Kidney epithelial cell (primary cell): ENCODE measurements around the gene FOXJ3. TPM values are rescaled to one million over a fixed set of nuclear protein-coding genes. Genes with fewer than 3 reads are reported as not detected.

Source experiments
- DNase-seq: peaks from one replicate; pipeline ENCODE4 v3.0.0-alpha.2; 2010; ENCODE audit warnings: low read depth
- H3K27me3 ChIP-seq: 2 replicates; pipeline ENCODE4 v1.6.0; 2011; ENCODE audit warnings: low read length; ENCODE audit not compliant: control insufficient read depth, insufficient read depth
- H3K36me3 ChIP-seq: 2 replicates; pipeline ENCODE4 v1.5.1; 2011; ENCODE audit warnings: low read length; ENCODE audit not compliant: control insufficient read depth, insufficient read depth
- H3K4me3 ChIP-seq: 2 replicates; pipeline ENCODE4 v1.5.1; 2011; ENCODE audit warnings: low read depth, mild to moderate bottlenecking, control low read depth, low read length
- CTCF ChIP-seq: IDR thresholded peaks from 2 replicates; pipeline ENCODE4 v1.5.1; 2011; ENCODE audit warnings: mild to moderate bottlenecking, moderate library complexity, low read length, control low read depth, inconsistent platforms; ENCODE audit not compliant: insufficient read depth, poor library complexity, severe bottlenecking
- total RNA-seq: library from RNA; depleted of rRNA; stranded (reverse); fragments of >200 nt; gene quantifications from 2 replicates; pipeline ENCODE4 v1.2.3, GENCODE V29; 2015

Gene FOXJ3
- total RNA-seq, 1 donor from 2014 or later, result 28.6 TPM

GRCh38 chr1:42144711-42145388, 190.2 kb downstream of the FOXJ3 start:
- peaks cover 31% of the 10 kb centered on the region for H3K27me3 ChIP-seq
- no peak for DNase-seq
- H3K4me3 ChIP-seq, result no peak overlapping the region
- H3K36me3 ChIP-seq, result no peaks in the 10 kb centered on the region
- TF ChIP-seq CTCF, result no peak

GRCh38 chr1:42143896-42144710, 190.9 kb downstream of the FOXJ3 start:
- H3K4me3 ChIP-seq, result no peak overlapping the region
- no peak for TF ChIP-seq CTCF
- no peak for DNase-seq
- no peaks in the 10 kb centered on the region for H3K36me3 ChIP-seq
- H3K27me3 ChIP-seq, result peaks cover 31% of the 10 kb centered on the region

- TF ChIP-seq CTCF, result no peak
- Histone ChIP-seq H3K27me3 (peaks cover 29% of the 10 kb centered on the region), H3K4me3 (no peak overlapping the region), H3K36me3 (no peaks in the 10 kb centered on the region)
- DNase-seq, result no peak
Observed at GRCh38 chr1:42142894-42143675, 191.9 kb downstream of the FOXJ3 start.

- TF ChIP-seq CTCF, result no peak
- Histone ChIP-seq H3K36me3 (no peaks in the 10 kb centered on the region), H3K4me3 (no peak overlapping the region), H3K27me3 (peaks cover 29% of the 10 kb centered on the region)
- no peak for DNase-seq
Observed at GRCh38 chr1:42141978-42142377, 193.1 kb downstream of the FOXJ3 start.

- Histone ChIP-seq H3K36me3 (no peaks in the 10 kb centered on the region), H3K4me3 (no peak overlapping the region), H3K27me3 (peaks cover 15% of the 10 kb centered on the region)
- DNase-seq, result no peak
- no peak for TF ChIP-seq CTCF
Observed at GRCh38 chr1:42140191-42140590, 194.8 kb downstream of the FOXJ3 start.
